ENCODE data around the gene SAMSN1. TPM values are rescaled to one million over a fixed set of nuclear protein-coding genes. Genes with fewer than 3 reads are reported as not detected.

SAMSN1 gene
- total RNA-seq, 1 donor = under 0.01 TPM

- Histone ChIP-seq H3K4me1 (ENCODE audit: insufficient read depth, low read length) (no peaks in the 10 kb centered on the region), H2AFZ (ENCODE audit: low read length) (no peak overlapping the region), H4K20me1 (ENCODE audit: insufficient read depth, low read length) (no peaks in the 10 kb centered on the region), H3K9me3 (ENCODE audit: low read depth, low read length) (peaks cover 5% of the 10 kb centered on the region), H3K27ac (ENCODE audit: low read depth, low read length) (no peak overlapping the region), H3K4me3 (ENCODE audit: insufficient read depth, low read length) (no peak overlapping the region), H3K4me2 (ENCODE audit: insufficient read depth, low read length) (no peak overlapping the region), H3K27me3 (ENCODE audit: insufficient read depth, low read length) (no peaks in the 10 kb centered on the region), H3K36me3 (ENCODE audit: insufficient read depth, low read length) (no peaks in the 10 kb centered on the region), H3K79me2 (ENCODE audit: insufficient read depth, low read length) (no peaks in the 10 kb centered on the region)
- TF ChIP-seq CTCF (IDR thresholded peaks at IDR 0.05; ENCODE audit: extremely low read depth, low read depth, low read length) = no peak
- DNase-seq (ENCODE audit: insufficient read length, low spot score, missing footprints) = no peak
Observed at GRCh38 chr21:14482165-14482564, 64.0 kb downstream of the SAMSN1 start.

- Histone ChIP-seq H3K79me2 (ENCODE audit: insufficient read depth, low read length) (no peaks in the 10 kb centered on the region), H2AFZ (ENCODE audit: low read length) (no peak overlapping the region), H4K20me1 (ENCODE audit: insufficient read depth, low read length) (no peaks in the 10 kb centered on the region), H3K4me1 (ENCODE audit: insufficient read depth, low read length) (no peaks in the 10 kb centered on the region), H3K36me3 (ENCODE audit: insufficient read depth, low read length) (no peaks in the 10 kb centered on the region), H3K27me3 (ENCODE audit: insufficient read depth, low read length) (no peaks in the 10 kb centered on the region), H3K27ac (ENCODE audit: low read depth, low read length) (no peak overlapping the region), H3K4me2 (ENCODE audit: insufficient read depth, low read length) (no peak overlapping the region), H3K9me3 (ENCODE audit: low read depth, low read length) (peaks cover 5% of the 10 kb centered on the region), H3K4me3 (ENCODE audit: insufficient read depth, low read length) (no peak overlapping the region)
- no peak for DNase-seq (ENCODE audit: insufficient read length, low spot score, missing footprints)
- TF ChIP-seq CTCF (IDR thresholded peaks at IDR 0.05; ENCODE audit: extremely low read depth, low read depth, low read length) = no peak
Observed at GRCh38 chr21:14480411-14481031, 65.6 kb downstream of the SAMSN1 start.

- no peak overlapping the region for H3K4me2 ChIP-seq (ENCODE audit: insufficient read depth, low read length)
- H4K20me1 ChIP-seq (ENCODE audit: insufficient read depth, low read length) = no peaks in the 10 kb centered on the region
- H3K4me1 ChIP-seq (ENCODE audit: insufficient read depth, low read length) = no peaks in the 10 kb centered on the region
- no peaks in the 10 kb centered on the region for H3K79me2 ChIP-seq (ENCODE audit: insufficient read depth, low read length)
- H3K36me3 ChIP-seq (ENCODE audit: insufficient read depth, low read length) = no peaks in the 10 kb centered on the region
- DNase-seq (ENCODE audit: insufficient read length, low spot score, missing footprints) = no peak
- no peak for TF ChIP-seq CTCF (IDR thresholded peaks at IDR 0.05; ENCODE audit: extremely low read depth, low read depth, low read length)
- no peak overlapping the region for H3K4me3 ChIP-seq (ENCODE audit: insufficient read depth, low read length)
- H3K27ac ChIP-seq (ENCODE audit: low read depth, low read length) = no peak overlapping the region
- H2AFZ ChIP-seq (ENCODE audit: low read length) = no peak overlapping the region
- no peaks in the 10 kb centered on the region for H3K27me3 ChIP-seq (ENCODE audit: insufficient read depth, low read length)
- H3K9me3 ChIP-seq (ENCODE audit: low read depth, low read length) = peaks cover 5% of the 10 kb centered on the region
Observed at GRCh38 chr21:14479241-14479786, 66.8 kb downstream of the SAMSN1 start.

- H2AFZ ChIP-seq (ENCODE audit: low read length) = no peak overlapping the region
- H3K4me2 ChIP-seq (ENCODE audit: insufficient read depth, low read length) = no peak overlapping the region
- H4K20me1 ChIP-seq (ENCODE audit: insufficient read depth, low read length) = no peaks in the 10 kb centered on the region
- no peak for TF ChIP-seq CTCF (IDR thresholded peaks at IDR 0.05; ENCODE audit: extremely low read depth, low read depth, low read length)
- DNase-seq (ENCODE audit: insufficient read length, low spot score, missing footprints) = no peak
- peaks cover 3% of the 10 kb centered on the region for H3K9me3 ChIP-seq (ENCODE audit: low read depth, low read length)
- H3K4me3 ChIP-seq (ENCODE audit: insufficient read depth, low read length) = no peak overlapping the region
- no peaks in the 10 kb centered on the region for H3K36me3 ChIP-seq (ENCODE audit: insufficient read depth, low read length)
- H3K79me2 ChIP-seq (ENCODE audit: insufficient read depth, low read length) = no peaks in the 10 kb centered on the region
- H3K27me3 ChIP-seq (ENCODE audit: insufficient read depth, low read length) = no peaks in the 10 kb centered on the region
- H3K4me1 ChIP-seq (ENCODE audit: insufficient read depth, low read length) = no peaks in the 10 kb centered on the region
- no peak overlapping the region for H3K27ac ChIP-seq (ENCODE audit: low read depth, low read length)
Observed at GRCh38 chr21:14477841-14478240, 68.3 kb downstream of the SAMSN1 start.

Measured in osteoblast (primary cell).